Articular chondrocyte of knee joint (primary cell): ENCODE results near the gene FAM124B. TPM values are rescaled to one million over a fixed set of nuclear protein-coding genes. Genes with fewer than 3 reads are reported as not detected.

Experiments
- total RNA-seq: library from RNA; depleted of rRNA; stranded (reverse); fragments of >200 nt; gene quantifications from 2 replicates; pipeline ENCODE4 v1.2.3, GENCODE V29; 2012

Gene FAM124B, protein sequence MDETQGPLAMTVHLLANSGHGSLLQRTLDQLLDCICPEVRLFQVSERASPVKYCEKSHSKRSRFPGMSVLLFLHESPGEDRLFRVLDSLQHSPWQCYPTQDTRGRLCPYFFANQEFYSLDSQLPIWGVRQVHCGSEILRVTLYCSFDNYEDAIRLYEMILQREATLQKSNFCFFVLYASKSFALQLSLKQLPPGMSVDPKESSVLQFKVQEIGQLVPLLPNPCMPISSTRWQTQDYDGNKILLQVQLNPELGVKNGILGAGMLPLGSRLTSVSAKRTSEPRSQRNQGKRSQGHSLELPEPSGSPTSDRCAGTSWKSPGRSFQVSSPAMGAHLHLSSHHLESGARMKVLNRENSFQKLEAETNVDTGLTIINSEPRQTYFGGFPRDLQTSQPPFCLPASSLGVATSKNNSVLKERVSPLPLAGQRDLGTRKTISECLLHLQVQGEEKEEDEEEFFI
- 0.13 and 0.22 TPM in 2 replicates for total RNA-seq

DNA sequence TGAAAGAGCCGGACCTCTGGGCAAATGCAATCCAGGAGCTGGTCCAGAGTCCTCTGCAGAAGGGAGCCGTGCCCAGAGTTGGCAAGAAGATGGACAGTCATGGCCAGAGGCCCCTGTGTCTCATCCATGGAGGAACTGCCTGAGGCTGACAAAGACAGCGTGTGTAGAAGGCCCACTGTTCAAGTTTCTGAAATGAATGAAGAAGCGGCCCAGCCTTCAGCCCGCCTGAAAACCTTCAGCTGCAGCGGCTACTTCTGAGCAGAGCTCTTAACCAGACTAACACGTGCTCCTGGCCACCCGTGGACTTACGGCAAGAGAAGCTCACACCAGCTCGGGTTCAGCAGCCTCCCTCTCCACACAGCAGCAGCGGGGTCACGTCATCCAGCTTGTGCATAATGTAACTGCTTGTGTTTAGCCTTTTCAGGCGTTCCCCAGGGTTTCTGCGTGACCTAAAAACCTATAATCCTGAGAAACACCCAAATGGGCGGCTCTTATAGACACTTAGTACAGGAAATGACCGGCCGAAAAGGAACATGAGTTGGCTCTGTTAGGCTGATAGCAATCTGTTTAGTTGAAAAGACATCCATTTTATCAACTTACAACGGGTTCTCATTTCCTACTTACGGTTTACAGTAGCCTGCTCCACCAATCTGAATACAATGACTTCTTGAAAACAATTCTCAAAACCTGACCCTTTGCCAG is at the start of gene FAM124B:
FAM124B (minus strand) TSS at position 467 of the 702 bp plus-strand sequence; CDS start at position 128, 339 bp downstream.

Other genes starting within 250 kb of the FAM124B start
- gene CUL3, start 183.3 kb upstream of the FAM124B start, total RNA-seq = 73.0 and 75.9 TPM in 2 replicates